ENCODE results near the gene COL15A1. TPM values are rescaled to one million over a fixed set of nuclear protein-coding genes. Genes with fewer than 3 reads are reported as not detected.
A peak's percentile ranks its signal among the peaks of the same experiment; 100 is the strongest.

The COL15A1 gene
- total RNA-seq, 6 experiments from 2014 or later, result 0.20 to 0.50 (median 0.32) TPM

DNA sequence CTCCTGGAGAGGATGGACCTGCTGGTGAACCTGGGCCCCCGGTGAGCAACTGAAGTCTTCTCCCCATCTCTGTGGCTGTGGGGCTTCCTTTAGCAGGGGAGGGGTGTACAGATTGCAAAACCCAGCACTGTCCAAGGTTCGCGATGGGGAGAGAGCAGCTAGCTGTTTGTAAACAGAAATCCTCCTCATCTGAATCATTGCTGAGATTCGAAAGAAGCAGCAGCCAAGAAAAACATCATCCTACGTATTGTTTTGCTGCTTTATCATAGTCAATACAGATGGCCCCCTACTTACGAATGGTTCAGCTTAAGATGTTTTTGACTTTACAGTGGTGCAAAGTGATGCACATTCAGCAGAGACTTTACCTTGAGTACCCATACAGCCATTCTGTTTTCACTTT, 81.3 kb downstream of the COL15A1 start:
- Mint-ChIP-seq H3K4me1 (ENCODE audit: low read depth) (peaks cover 34% of the 10 kb centered on the region), H3K4me3 (no peak overlapping the region), H3K36me3 (ENCODE audit: low read depth) (no peaks in the 10 kb centered on the region), H3K9me3 (no peaks in the 10 kb centered on the region), H3K27me3 (ENCODE audit: insufficient read depth) (no peaks in the 10 kb centered on the region; the same call in 1 of the 2 replicates), H3K27ac (no peak overlapping the region)
- no peak for DNase-seq
- TF ChIP-seq, protein P1, sequence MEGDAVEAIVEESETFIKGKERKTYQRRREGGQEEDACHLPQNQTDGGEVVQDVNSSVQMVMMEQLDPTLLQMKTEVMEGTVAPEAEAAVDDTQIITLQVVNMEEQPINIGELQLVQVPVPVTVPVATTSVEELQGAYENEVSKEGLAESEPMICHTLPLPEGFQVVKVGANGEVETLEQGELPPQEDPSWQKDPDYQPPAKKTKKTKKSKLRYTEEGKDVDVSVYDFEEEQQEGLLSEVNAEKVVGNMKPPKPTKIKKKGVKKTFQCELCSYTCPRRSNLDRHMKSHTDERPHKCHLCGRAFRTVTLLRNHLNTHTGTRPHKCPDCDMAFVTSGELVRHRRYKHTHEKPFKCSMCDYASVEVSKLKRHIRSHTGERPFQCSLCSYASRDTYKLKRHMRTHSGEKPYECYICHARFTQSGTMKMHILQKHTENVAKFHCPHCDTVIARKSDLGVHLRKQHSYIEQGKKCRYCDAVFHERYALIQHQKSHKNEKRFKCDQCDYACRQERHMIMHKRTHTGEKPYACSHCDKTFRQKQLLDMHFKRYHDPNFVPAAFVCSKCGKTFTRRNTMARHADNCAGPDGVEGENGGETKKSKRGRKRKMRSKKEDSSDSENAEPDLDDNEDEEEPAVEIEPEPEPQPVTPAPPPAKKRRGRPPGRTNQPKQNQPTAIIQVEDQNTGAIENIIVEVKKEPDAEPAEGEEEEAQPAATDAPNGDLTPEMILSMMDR (IDR thresholded peaks at IDR 0.05), result no peak

DNA sequence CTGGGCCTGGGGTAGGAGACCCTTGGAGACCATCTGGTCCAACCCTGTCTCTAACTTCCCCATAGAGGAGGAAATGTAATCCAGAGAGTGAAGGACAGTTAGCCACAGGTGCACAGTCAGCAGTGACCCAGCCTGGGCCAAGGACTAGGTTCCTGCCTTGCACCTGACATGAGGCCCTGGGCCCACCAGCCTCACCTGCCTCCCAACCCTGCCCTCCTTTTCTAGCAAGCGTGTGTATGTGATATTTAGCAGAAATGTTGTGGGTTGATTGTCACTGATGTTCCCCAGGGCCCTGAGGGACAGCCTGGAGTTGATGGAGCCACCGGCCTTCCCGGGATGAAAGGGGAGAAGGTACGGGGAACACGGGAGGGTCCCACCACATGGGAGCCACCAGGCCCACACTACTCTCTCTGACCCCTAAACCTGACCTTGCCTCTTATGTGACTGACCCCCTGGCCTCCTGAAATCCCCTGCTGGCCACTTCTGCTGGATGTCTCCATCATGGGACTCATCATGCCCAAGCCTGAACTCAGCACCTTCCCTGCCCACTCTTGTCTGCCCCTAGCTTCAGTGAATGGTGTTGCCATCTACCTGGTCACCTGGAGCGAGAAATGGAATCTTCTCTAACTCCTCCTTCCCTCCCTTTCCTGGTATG, 82.0 kb downstream of the COL15A1 start:
- Mint-ChIP-seq H3K4me1 (ENCODE audit: low read depth) (peaks cover 34% of the 10 kb centered on the region), H3K27ac (no peak overlapping the region), H3K27me3 (ENCODE audit: insufficient read depth) (no peaks in the 10 kb centered on the region; the same call in 1 of the 2 replicates), H3K9me3 (no peaks in the 10 kb centered on the region), H3K36me3 (ENCODE audit: low read depth) (no peaks in the 10 kb centered on the region), H3K4me3 (no peak overlapping the region)
- DNase-seq, result no peak
- TF ChIP-seq, protein P1 (IDR thresholded peaks at IDR 0.05), result peak; percentile 7; the same call in 1 of the 2 replicates

DNA sequence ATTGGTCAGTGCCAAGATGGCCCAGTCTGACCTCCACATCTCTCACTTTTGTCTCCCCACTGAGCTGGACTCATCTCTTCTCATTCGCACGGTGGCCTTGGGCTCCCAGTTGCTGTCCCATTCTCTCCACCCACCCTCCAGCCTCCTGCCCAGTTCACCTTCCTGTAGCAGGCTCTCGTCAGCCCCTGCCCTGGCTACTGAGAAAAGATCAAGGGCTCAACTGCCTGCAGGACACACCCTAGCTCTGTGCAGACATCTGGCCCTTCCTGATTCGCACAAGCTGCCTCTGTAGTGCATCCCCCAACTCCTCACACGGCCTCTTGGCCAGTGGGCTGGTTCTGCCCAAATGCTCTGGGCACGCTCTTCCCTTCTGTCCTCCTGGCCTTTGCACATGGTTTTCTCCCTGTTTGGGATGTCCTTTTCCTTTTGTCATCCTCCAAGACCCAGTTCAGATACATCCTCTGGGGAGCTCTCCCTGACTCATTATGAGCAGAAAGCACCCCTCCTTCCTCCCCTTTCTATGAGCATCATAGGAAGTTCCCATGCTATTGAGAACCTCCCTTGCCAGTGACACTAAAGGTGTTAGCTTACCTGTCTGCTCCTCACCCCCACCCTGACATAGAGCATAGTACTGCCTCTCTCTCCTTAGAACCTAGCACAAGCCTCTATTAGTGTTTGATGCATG, 82.7 kb downstream of the COL15A1 start:
- no peak for DNase-seq
- Mint-ChIP-seq H3K27ac (no peak overlapping the region), H3K27me3 (ENCODE audit: insufficient read depth) (no peaks in the 10 kb centered on the region; the same call in 1 of the 2 replicates), H3K36me3 (ENCODE audit: low read depth) (no peaks in the 10 kb centered on the region), H3K4me1 (ENCODE audit: low read depth) (peaks cover 32% of the 10 kb centered on the region), H3K4me3 (no peak overlapping the region), H3K9me3 (no peaks in the 10 kb centered on the region)
- TF ChIP-seq, protein P1 (IDR thresholded peaks at IDR 0.05), result no peak

DNA sequence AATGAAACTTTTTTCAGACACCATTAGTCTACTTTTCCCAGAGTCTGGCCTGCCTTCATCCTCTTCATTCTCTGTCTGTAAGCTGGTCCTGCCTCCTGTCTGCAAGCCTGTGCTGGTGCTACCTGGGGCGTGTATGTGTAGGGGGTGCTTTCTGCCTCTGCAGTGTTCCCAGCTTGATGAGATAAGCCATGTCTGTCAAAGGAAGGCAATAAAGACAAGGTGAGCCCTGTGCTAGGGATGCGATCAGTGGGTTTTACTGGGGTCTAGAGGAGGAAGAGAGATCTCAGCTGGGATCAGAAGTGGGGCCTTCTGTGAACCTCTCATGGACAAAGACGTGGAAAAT, 83.2 kb downstream of the COL15A1 start:
- H3K36me3 Mint-ChIP-seq (ENCODE audit: low read depth), result no peaks in the 10 kb centered on the region

DNA sequence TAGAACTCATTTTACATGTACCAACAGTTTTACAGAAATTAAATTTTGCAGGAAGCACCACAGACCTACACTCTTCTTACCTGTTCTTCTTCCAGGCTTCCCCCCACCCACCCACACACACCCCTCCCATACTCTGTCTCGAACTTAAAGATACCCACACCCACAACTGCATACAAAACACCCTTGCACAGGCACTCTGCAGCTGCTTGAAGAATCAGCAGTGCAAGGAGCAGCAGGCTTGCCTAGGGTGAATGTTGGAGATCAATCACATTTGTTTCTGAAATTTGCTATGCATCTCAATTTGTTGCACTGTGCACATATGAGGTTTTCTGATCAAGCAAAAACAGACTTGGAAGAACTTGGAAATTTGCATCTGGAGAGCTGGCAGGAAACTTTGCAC, 83.7 kb downstream of the COL15A1 start:
- Mint-ChIP-seq H3K4me3 (no peak overlapping the region), H3K9me3 (no peaks in the 10 kb centered on the region), H3K4me1 (ENCODE audit: low read depth) (peaks cover 32% of the 10 kb centered on the region), H3K27ac (no peak overlapping the region), H3K36me3 (ENCODE audit: low read depth) (peaks cover 2% of the 10 kb centered on the region), H3K27me3 (ENCODE audit: insufficient read depth) (no peaks in the 10 kb centered on the region; the same call in 1 of the 2 replicates)
- TF ChIP-seq, protein P1 (IDR thresholded peaks at IDR 0.05), result no peak
- no peak for DNase-seq

More for the DNA sequence above, 83.2 kb downstream of the COL15A1 start:
- no peak overlapping the region for H3K27ac Mint-ChIP-seq
- no peak overlapping the region for H3K4me3 Mint-ChIP-seq
- H3K9me3 Mint-ChIP-seq, result no peaks in the 10 kb centered on the region
- TF ChIP-seq, protein P1 (IDR thresholded peaks at IDR 0.05), result no peak
- H3K4me1 Mint-ChIP-seq (ENCODE audit: low read depth), result peaks cover 29% of the 10 kb centered on the region
- DNase-seq, result no peak
- no peaks in the 10 kb centered on the region; the same call in 1 of the 2 replicates for H3K27me3 Mint-ChIP-seq (ENCODE audit: insufficient read depth)
